ENCODE data around the gene DDX54.

- TF ChIP-seq, protein P1, sequence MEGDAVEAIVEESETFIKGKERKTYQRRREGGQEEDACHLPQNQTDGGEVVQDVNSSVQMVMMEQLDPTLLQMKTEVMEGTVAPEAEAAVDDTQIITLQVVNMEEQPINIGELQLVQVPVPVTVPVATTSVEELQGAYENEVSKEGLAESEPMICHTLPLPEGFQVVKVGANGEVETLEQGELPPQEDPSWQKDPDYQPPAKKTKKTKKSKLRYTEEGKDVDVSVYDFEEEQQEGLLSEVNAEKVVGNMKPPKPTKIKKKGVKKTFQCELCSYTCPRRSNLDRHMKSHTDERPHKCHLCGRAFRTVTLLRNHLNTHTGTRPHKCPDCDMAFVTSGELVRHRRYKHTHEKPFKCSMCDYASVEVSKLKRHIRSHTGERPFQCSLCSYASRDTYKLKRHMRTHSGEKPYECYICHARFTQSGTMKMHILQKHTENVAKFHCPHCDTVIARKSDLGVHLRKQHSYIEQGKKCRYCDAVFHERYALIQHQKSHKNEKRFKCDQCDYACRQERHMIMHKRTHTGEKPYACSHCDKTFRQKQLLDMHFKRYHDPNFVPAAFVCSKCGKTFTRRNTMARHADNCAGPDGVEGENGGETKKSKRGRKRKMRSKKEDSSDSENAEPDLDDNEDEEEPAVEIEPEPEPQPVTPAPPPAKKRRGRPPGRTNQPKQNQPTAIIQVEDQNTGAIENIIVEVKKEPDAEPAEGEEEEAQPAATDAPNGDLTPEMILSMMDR (IDR thresholded peaks at IDR 0.05) = no peak
- TF ChIP-seq POLR2AphosphoS5 (IDR thresholded peaks at IDR 0.05; ENCODE audit: low read depth, low read length) (no peak), TCF7L2 (IDR thresholded peaks at IDR 0.05; ENCODE audit: low read depth, low read length) (no peak)
Measured at GRCh38 chr12:113129664-113130456, 55.4 kb downstream of the DDX54 start.
